ENCODE results near the gene WDR86. TPM values are rescaled to one million over a fixed set of nuclear protein-coding genes. Genes with fewer than 3 reads are reported as not detected.

The WDR86 gene
- total and polyA plus RNA-seq, 2 of the 4 experiments (the other 2 are of a cell fraction): not detected

GRCh38 chr7:151351967-151352366 is 57.9 kb downstream of the WDR86 start:
- no peak overlapping the region for H3K14ac ChIP-seq (replicated peaks; ENCODE audit: low read depth, low read length)
- no peak for ATAC-seq (ENCODE audit: low read depth)
- H3K9ac ChIP-seq (ENCODE audit: low read depth, low read length): no peak overlapping the region
- H3K4me3 ChIP-seq (ENCODE audit: insufficient read depth, low read depth, low read length): no peak overlapping the region
- no peak overlapping the region for H2AFZ ChIP-seq (replicated peaks; ENCODE audit: low read length, poor library complexity)
- H3K4me1 ChIP-seq (ENCODE audit: control insufficient read depth, insufficient read depth, low read length): no peaks in the 10 kb centered on the region
- H3K79me1 ChIP-seq (ENCODE audit: low read depth in 1 of 2, low read length in 2 of 2): peaks cover 3 to 12% of the 10 kb centered on the region in 2 experiments; a peak in 3 of 4 replicates
- H2AK5ac ChIP-seq (ENCODE audit: low read depth, low read length): no peak overlapping the region
- TF ChIP-seq POLR2A (IDR thresholded peaks at IDR 0.05; ENCODE audit: low read depth, low read length) (no peak), RFX5 (IDR thresholded peaks at IDR 0.05; ENCODE audit: low read depth, low read length) (no peak), MXI1 (IDR thresholded peaks at IDR 0.05; ENCODE audit: borderline replicate concordance, low read depth, low read length) (no peak), ELK1 (IDR thresholded peaks at IDR 0.05; ENCODE audit: borderline replicate concordance, low read depth, low read length) (no peak), MAZ (IDR thresholded peaks at IDR 0.05; ENCODE audit: borderline replicate concordance, low read depth, low read length) (no peak)
- no peak overlapping the region for H4K8ac ChIP-seq (ENCODE audit: low read depth in 2 of 2, low read length in 2 of 2)
- no peak overlapping the region for H4K91ac ChIP-seq (ENCODE audit: insufficient read depth, low read depth, low read length)
- H2BK20ac ChIP-seq (ENCODE audit: low read depth, low read length): no peak overlapping the region
- no peak overlapping the region for H3K4ac ChIP-seq (ENCODE audit: low read depth, low read length)
- H2AK9ac ChIP-seq (replicated peaks; ENCODE audit: low read depth, low read length, poor library complexity): no peak overlapping the region
- no peaks in the 10 kb centered on the region for H3K9me3 ChIP-seq (ENCODE audit: control insufficient read depth, insufficient read depth, low read length)
- ChIA-PET POLR2A (ENCODE audit: unreplicated experiment) (no interaction called here), CTCF (interaction anchor here (1.0 to 7.1 kb wide), 2 partner anchors 11 to 37 kb away, joined by 3 to 38 read pairs; partner anchors contain the start of gene NUB1)
- dilution Hi-C loops (cut with HindIII; ENCODE audit: low sequenced_read_pairs, unreplicated experiment): no loop called here
- no peaks in the 10 kb centered on the region for H4K20me1 ChIP-seq (ENCODE audit: insufficient read depth, low read length)
- H3K4me2 ChIP-seq (ENCODE audit: low read depth, low read length): no peak overlapping the region
- no peak overlapping the region for H2BK15ac ChIP-seq (ENCODE audit: low read depth, low read length)
- no peak overlapping the region for H2BK120ac ChIP-seq (ENCODE audit: low read depth, low read length)
- no peaks in the 10 kb centered on the region for H3K9me1 ChIP-seq (ENCODE audit: insufficient read depth, low read length)
- intact Hi-C loops (cut with micrococcal nuclease): no loop called here
- WGBS, 2 experiments (ENCODE audit: extremely low coverage in 2 of 2, insufficient read length in 1 of 2): no CpG with 5 or more reads among the region's 6 CpGs
- in situ Hi-C loops (cut with MboI; ENCODE audit: low sequenced_read_pairs): loop anchor here (5.0 to 25.0 kb wide), 2 partner anchors 35 to 410 kb away; no protein-coding TSS in a partner anchor
- H3K27me3 ChIP-seq (ENCODE audit: control insufficient read depth, insufficient read depth, low read length): no peaks in the 10 kb centered on the region
- DNase-seq: no peak
- no TSS peak for BruUV-seq (replicated peaks)
- no peak overlapping the region for H3K18ac ChIP-seq (ENCODE audit: low read depth, low read length)
- H2BK5ac ChIP-seq (ENCODE audit: low read depth, low read length, poor library complexity, severe bottlenecking): no peak overlapping the region
- no peak overlapping the region for H4K5ac ChIP-seq (ENCODE audit: low read depth, low read length)
- H3K27ac ChIP-seq (ENCODE audit: insufficient read depth, low read length): no peak overlapping the region
- H3K56ac ChIP-seq (ENCODE audit: extremely low read depth, insufficient read depth, low read length): no peak overlapping the region
- no peak overlapping the region for H3K23ac ChIP-seq (ENCODE audit: low read depth, low read length)
- H3K36me3 ChIP-seq (ENCODE audit: control insufficient read depth, insufficient read depth, low read length): peaks cover 50% of the 10 kb centered on the region
